Suprapubic skin (tissue), 3 donors: ENCODE data around the gene DTX3L.

ENCODE experiments used
- EP300 ChIP-seq: sonication (generic); formaldehyde crosslinking; IDR thresholded peaks from one replicate; pipeline ENCODE4 v1.6.1; 2017; ENCODE audit warnings: antibody characterized with exemption
- POLR2A ChIP-seq, 2 donors: fragments of 450-650 bp; IDR thresholded peaks; one replicate each; pipeline ENCODE4 v1.6.1; 2017; ENCODE audit warnings: antibody characterized with exemption in 2 of 2, mild to moderate bottlenecking in 2 of 2, moderate library complexity in 2 of 2
- TF ChIP-seq, protein P1 (sequence below), 2 donors: fragments of 200-600 bp in 1 of 2; fragments of 450-650 bp in 1 of 2; sonication (generic) in 1 of 2; IDR thresholded peaks; one replicate each; pipeline ENCODE4 v1.5.1; 2016 to 2019; ENCODE audit warnings: antibody characterized with exemption in 2 of 2, mild to moderate bottlenecking in 1 of 2, moderate library complexity in 1 of 2

- no peak for TF ChIP-seq POLR2A (IDR thresholded peaks at IDR 0.05)
- TF ChIP-seq, protein P1, sequence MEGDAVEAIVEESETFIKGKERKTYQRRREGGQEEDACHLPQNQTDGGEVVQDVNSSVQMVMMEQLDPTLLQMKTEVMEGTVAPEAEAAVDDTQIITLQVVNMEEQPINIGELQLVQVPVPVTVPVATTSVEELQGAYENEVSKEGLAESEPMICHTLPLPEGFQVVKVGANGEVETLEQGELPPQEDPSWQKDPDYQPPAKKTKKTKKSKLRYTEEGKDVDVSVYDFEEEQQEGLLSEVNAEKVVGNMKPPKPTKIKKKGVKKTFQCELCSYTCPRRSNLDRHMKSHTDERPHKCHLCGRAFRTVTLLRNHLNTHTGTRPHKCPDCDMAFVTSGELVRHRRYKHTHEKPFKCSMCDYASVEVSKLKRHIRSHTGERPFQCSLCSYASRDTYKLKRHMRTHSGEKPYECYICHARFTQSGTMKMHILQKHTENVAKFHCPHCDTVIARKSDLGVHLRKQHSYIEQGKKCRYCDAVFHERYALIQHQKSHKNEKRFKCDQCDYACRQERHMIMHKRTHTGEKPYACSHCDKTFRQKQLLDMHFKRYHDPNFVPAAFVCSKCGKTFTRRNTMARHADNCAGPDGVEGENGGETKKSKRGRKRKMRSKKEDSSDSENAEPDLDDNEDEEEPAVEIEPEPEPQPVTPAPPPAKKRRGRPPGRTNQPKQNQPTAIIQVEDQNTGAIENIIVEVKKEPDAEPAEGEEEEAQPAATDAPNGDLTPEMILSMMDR (IDR thresholded peaks at IDR 0.05) = no peak
- TF ChIP-seq EP300 = no peak
Measured at GRCh38 chr3:122548076-122548475, 16.1 kb upstream of the DTX3L start.
